ENCODE results near the gene SIGLEC8. TPM values are rescaled to one million over a fixed set of nuclear protein-coding genes. Genes with fewer than 3 reads are reported as not detected.

Gene SIGLEC8
- total RNA-seq, 1 experiment from 2014 or later: not detected

- POLR2A ChIA-PET: no interaction called here
- Histone ChIP-seq H4K20me1 (ENCODE audit: insufficient read depth) (no peaks in the 10 kb centered on the region), H3K79me2 (ENCODE audit: insufficient read depth, low read length) (no peaks in the 10 kb centered on the region), H3K9me3 (ENCODE audit: control insufficient read depth in 1 of 2, insufficient read depth in 1 of 2, low read depth in 1 of 2, low read length in 2 of 2) (no peaks in the 10 kb centered on the region), H3K4me2 (ENCODE audit: low read length) (no peak overlapping the region), H3K9me2 (ENCODE audit: insufficient read depth) (no peaks in the 10 kb centered on the region), H2AFZ (ENCODE audit: low read depth, low read length, poor library complexity, severe bottlenecking) (no peak overlapping the region), H3K4me3 (replicated peaks in 1 of 2; ENCODE audit: low read depth in 1 of 2, low read length in 2 of 2) (no peak overlapping the region), H3K4me1 (ENCODE audit: control insufficient read depth in 1 of 2, insufficient read depth in 2 of 2, low read length in 2 of 2) (no peaks in the 10 kb centered on the region), H3K36me3 (ENCODE audit: control insufficient read depth in 1 of 2, insufficient read depth in 2 of 2, low read length in 2 of 2) (no peaks in the 10 kb centered on the region), H3K27me3 (ENCODE audit: insufficient read depth, low read length) (peaks cover 7% of the 10 kb centered on the region; the same call in 1 of the 2 replicates), H3K9ac (ENCODE audit: low read length) (no peak overlapping the region), H3K27ac (ENCODE audit: low read depth, low read length) (no peak overlapping the region)
- RAD21 ChIA-PET (ENCODE audit: low non-redundant PET in 1 of 2, low total read pairs in 2 of 2, uncharacterized antibody in 2 of 2, unreplicated experiment in 2 of 2): no interaction called here
- DNase-seq (ENCODE audit: low read depth, low spot score) (no peak), ATAC-seq (no peak)
- intact Hi-C loops (cut with micrococcal nuclease): no loop called here
- BruUV-seq (replicated peaks): no TSS peak
- TF ChIP-seq CBX3 (IDR thresholded peaks at IDR 0.05; ENCODE audit: low read depth) (no peak), EZH2 (IDR thresholded peaks at IDR 0.05) (no peak), FOSL1 (IDR thresholded peaks at IDR 0.05; ENCODE audit: low read depth) (no peak), ZBTB33 (IDR thresholded peaks at IDR 0.05; ENCODE audit: extremely low read depth, insufficient replicate concordance, low read length) (no peak), REST (IDR thresholded peaks at IDR 0.05; ENCODE audit: low read depth) (no peak), ELF1 (IDR thresholded peaks at IDR 0.05; ENCODE audit: borderline replicate concordance, low read depth) (no peak), POLR2A (IDR thresholded peaks at IDR 0.05; ENCODE audit: borderline replicate concordance, extremely low read depth, insufficient read depth, insufficient read length) (no peak), POLR2AphosphoS5 (IDR thresholded peaks at IDR 0.05; ENCODE audit: low read depth, low read length) (no peak), JUND (IDR thresholded peaks at IDR 0.05) (no peak), YY1 (IDR thresholded peaks at IDR 0.05; ENCODE audit: extremely low read depth, insufficient replicate concordance, low read depth, low read length) (no peak), EGR1 (IDR thresholded peaks at IDR 0.05; ENCODE audit: low read depth) (no peak), ZNF274 (IDR thresholded peaks at IDR 0.05; ENCODE audit: low read depth, low read length) (no peak), SIN3A (IDR thresholded peaks at IDR 0.05; ENCODE audit: low read depth) (no peak), EZH2phosphoT487 (IDR thresholded peaks at IDR 0.05; ENCODE audit: borderline replicate concordance) (no peak), SP1 (IDR thresholded peaks at IDR 0.05; ENCODE audit: low read depth) (no peak)
- TF ChIP-seq, protein P1, sequence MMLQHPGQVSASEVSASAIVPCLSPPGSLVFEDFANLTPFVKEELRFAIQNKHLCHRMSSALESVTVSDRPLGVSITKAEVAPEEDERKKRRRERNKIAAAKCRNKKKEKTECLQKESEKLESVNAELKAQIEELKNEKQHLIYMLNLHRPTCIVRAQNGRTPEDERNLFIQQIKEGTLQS (IDR thresholded peaks at IDR 0.05): no peak
- TF ChIP-seq, protein P2, sequence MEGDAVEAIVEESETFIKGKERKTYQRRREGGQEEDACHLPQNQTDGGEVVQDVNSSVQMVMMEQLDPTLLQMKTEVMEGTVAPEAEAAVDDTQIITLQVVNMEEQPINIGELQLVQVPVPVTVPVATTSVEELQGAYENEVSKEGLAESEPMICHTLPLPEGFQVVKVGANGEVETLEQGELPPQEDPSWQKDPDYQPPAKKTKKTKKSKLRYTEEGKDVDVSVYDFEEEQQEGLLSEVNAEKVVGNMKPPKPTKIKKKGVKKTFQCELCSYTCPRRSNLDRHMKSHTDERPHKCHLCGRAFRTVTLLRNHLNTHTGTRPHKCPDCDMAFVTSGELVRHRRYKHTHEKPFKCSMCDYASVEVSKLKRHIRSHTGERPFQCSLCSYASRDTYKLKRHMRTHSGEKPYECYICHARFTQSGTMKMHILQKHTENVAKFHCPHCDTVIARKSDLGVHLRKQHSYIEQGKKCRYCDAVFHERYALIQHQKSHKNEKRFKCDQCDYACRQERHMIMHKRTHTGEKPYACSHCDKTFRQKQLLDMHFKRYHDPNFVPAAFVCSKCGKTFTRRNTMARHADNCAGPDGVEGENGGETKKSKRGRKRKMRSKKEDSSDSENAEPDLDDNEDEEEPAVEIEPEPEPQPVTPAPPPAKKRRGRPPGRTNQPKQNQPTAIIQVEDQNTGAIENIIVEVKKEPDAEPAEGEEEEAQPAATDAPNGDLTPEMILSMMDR (IDR thresholded peaks at IDR 0.05 in 2 of 3, conservative IDR thresholded peaks at IDR 0.05 in 1 of 3; ENCODE audit: borderline replicate concordance in 1 of 3, insufficient read depth in 1 of 3, low read depth in 2 of 3, low read length in 2 of 3): no peak
- CTCF ChIA-PET: no interaction called here
Measured at GRCh38 chr19:51450730-51451307, 7.4 kb downstream of the SIGLEC8 start.
